GM21576 (cell line): ENCODE measurements around the gene IL4I1.

ENCODE experiments used
- ATAC-seq: cut with Tn5 transposase; IDR thresholded peaks from one replicate; pipeline ENCODE4 v1.9.1; 2021; ENCODE audit warnings: mild to moderate bottlenecking, moderate library complexity; ENCODE audit not compliant: unreplicated experiment

IL4I1 gene

GRCh38 chr19:49895566-49896297, 955 bp downstream of the IL4I1 start:
- ATAC-seq: no peak

GRCh38 chr19:49894879-49895565, 1.7 kb downstream of the IL4I1 start:
- no peak for ATAC-seq

- no peak for ATAC-seq
Observed at GRCh38 chr19:49894011-49894664, 2.5 kb downstream of the IL4I1 start.

DNA sequence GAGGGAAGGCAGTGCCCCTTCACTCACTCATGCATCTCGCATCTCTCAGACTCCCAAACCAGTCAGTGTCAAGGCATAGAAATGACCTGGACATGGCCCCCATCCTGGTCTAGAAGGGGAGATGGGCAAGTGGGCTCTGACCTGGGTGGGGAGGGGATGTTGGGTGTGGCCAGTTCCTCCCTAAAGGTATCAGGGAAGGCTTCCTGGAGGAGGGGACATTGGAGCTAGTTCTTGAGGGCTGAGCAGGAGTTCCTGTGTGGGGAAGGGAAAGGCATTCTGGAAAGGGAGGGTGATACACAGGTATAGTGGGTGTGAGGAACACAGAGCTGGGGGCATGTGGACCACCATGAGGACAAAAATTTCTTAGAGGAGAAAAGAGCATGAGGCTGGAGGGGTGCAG, 4.0 kb downstream of the IL4I1 start:
- ATAC-seq: no peak

DNA sequence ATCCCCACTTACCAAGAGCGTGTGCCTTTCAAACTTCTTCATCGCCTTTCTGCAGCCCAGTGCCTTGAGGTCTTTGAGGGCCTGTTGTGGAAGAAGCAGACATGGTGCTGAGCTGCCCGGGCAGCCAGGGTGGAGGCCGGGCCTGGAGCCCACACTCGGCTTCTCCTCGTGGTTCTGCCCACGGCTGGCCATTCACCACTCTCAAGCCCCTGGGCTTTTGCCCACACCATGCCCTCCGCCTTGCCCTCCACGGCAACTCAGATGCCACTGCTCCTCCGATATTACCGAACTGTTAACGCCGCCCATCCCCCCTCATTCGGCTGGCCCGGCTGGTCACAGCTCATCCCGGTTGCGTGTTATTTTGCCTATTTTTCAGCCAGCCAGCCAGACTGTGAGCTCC, 5.3 kb downstream of the IL4I1 start:
- ATAC-seq: no peak

GRCh38 chr19:49890349-49891311, 6.1 kb downstream of the IL4I1 start:
- no peak for ATAC-seq

DNA sequence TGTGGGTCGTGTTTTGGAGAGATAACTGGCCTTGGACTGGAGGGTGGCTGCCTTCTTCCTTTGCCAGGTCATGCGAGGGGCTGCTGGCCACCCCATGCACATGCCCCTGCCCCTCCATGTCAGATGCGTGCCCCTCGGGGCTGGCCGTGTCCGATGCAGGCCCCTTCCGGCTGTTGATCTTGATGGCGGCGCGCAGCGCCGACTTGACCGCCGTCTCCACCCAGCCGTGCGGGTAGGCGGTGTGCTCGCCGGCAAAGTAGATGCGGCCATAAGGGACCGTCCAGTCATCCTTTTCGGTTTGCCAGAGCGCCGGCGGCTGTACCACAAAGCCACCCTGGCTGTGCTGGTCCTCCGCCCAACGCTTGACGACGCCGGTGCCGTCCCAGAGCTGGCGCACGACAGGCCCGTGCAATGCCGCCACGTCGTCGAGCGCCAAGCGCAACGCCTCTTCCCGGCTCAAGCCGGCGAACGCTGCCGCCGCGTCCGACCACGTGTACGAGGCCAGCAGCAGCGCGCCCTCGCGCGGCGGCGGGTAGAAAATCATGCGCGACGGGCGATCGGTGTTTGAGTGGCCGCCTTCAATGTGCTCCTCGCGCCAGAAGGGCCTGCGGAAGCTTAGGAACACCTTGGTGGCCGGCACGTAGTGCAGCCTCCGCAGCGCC, 6.9 kb downstream of the IL4I1 start:
- ATAC-seq: no peak

GRCh38 chr19:49889038-49889686, 7.5 kb downstream of the IL4I1 start:
- no peak for ATAC-seq

GRCh38 chr19:49888510-49888824, 8.2 kb downstream of the IL4I1 start:
- ATAC-seq: no peak

- no peak for ATAC-seq
Observed at GRCh38 chr19:49887665-49888509, 8.8 kb downstream of the IL4I1 start.

- no peak for ATAC-seq
Observed at GRCh38 chr19:49887037-49887664, 9.5 kb downstream of the IL4I1 start.

- ATAC-seq: no peak
Observed at GRCh38 chr19:49884760-49885159, 11.9 kb downstream of the IL4I1 start.

DNA sequence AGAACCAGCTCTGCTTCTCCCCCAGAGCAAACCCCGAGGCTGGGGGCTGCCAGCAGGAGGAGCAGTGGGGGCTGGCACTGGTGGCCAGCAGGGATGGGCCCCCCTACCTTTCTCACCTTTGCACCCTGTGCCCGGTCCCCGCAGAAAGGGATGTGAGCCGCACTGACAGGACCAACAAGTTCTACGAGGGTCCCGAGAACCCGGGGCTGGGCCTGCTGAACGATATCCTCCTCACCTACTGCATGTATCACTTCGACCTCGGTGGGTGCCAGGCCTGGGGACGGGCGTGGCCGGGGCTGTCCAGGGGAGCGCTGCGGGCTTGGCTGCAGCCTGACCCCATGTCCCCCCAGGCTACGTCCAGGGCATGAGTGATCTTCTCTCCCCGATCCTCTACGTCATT, 12.6 kb downstream of the IL4I1 start:
- no peak for ATAC-seq

- ATAC-seq: no peak
Observed at GRCh38 chr19:49883094-49883493, 13.6 kb downstream of the IL4I1 start.

- ATAC-seq: no peak
Observed at GRCh38 chr19:49882643-49883042, 14.0 kb downstream of the IL4I1 start.

DNA sequence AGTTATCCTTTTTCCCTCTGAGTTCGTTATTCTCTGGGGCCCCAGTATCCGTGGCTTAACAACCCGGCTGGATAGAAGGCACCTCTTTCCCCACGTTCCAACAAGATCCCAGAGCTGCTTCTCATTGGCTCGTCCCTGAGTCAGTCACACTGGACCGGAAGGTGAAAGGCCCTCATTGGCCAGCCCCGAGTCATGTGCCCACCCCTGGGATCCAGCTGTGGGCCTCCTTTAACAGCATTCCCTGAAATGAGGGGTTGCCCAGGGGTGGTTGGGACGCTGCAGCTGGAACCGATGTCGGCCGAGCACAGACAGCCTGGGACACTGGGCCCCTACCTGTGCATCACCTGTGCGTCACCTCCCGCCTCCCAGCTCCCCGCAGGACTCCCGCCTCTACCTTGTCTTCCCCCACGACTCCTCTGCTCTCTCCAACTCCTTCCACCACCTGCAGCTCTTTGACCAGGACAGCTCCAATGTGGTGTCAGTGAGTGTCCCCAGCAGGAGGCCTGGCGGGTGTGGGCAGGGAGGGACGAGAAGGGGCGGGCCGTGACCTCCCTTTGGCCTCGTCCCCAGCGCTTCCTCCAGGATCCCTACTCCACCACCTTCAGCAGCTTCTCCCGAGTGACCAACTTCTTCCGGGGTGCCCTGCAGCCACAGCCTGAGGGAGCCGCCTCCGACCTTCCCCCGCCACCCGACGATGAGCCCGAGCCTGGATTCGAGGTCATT, 14.9 kb downstream of the IL4I1 start:
- ATAC-seq: no peak

GRCh38 chr19:49881186-49881585, 15.5 kb downstream of the IL4I1 start:
- no peak for ATAC-seq
